ENCODE measurements around the gene ATP10A. TPM values are rescaled to one million over a fixed set of nuclear protein-coding genes. Genes with fewer than 3 reads are reported as not detected.

Gene ATP10A
- total RNA-seq, 1 donor from 2014 or later: 3.2 TPM

DNA sequence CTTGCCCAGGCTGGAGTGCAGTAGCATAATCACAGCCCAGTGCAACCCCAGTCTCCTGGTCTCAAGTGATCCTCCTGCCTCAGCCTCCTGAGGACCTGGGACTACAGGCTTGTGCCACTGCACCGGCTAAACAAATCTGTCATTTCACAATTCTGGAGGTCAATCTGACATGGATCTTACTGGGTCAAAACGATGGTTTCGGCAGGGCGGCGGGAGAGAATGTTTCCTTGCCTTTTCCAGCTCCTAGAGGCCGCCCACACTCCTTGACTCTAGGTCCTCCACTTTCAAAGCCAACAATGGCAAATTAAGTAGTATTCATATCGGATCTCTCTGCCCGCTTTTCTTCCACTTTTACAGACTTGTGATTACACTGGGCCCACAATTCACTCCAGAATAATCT lies 14.8 kb downstream of the ATP10A start:
- Histone ChIP-seq H3K4me1 (peaks cover 36% of the 10 kb centered on the region), H3K36me3 (no peaks in the 10 kb centered on the region), H3K27ac (no peak overlapping the region), H3K4me3 (no peak overlapping the region), H3K9me3 (no peaks in the 10 kb centered on the region), H3K27me3 (no peaks in the 10 kb centered on the region)
- DNase-seq (ENCODE audit: extremely low spot score in 2 of 2): no peak
- intact Hi-C loops (cut with DNase I): no loop called here
- TF ChIP-seq POLR2AphosphoS5 (IDR thresholded peaks at IDR 0.05; ENCODE audit: insufficient read depth in 1 of 2, low read depth in 1 of 2): no peak
- TF ChIP-seq, protein P1, sequence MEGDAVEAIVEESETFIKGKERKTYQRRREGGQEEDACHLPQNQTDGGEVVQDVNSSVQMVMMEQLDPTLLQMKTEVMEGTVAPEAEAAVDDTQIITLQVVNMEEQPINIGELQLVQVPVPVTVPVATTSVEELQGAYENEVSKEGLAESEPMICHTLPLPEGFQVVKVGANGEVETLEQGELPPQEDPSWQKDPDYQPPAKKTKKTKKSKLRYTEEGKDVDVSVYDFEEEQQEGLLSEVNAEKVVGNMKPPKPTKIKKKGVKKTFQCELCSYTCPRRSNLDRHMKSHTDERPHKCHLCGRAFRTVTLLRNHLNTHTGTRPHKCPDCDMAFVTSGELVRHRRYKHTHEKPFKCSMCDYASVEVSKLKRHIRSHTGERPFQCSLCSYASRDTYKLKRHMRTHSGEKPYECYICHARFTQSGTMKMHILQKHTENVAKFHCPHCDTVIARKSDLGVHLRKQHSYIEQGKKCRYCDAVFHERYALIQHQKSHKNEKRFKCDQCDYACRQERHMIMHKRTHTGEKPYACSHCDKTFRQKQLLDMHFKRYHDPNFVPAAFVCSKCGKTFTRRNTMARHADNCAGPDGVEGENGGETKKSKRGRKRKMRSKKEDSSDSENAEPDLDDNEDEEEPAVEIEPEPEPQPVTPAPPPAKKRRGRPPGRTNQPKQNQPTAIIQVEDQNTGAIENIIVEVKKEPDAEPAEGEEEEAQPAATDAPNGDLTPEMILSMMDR (IDR thresholded peaks at IDR 0.05): no peak
- TF ChIP-seq POLR2A (IDR thresholded peaks at IDR 0.05): no peak

DNA sequence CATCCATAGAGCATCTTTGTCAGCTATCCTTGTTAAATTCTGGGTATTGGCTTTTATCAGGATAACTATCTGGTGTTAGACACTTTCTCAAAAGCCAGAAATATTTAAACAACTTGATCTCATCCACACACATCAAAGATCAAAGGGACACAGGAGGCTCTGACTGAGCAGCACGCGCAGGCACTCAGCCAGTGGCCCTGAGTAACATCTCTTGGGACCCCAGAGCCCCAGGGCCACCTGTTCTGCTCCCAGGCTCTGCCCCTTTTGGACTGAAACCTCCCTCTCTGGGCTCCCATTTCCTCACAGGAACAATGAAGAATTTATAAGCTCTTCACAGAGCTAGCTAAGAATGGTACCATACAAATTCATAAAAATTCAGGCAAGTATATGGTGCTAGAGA lies 16.1 kb downstream of the ATP10A start:
- Histone ChIP-seq H3K4me1 (peaks cover 26% of the 10 kb centered on the region), H3K27me3 (no peaks in the 10 kb centered on the region), H3K9me3 (no peaks in the 10 kb centered on the region), H3K27ac (no peak overlapping the region), H3K36me3 (no peaks in the 10 kb centered on the region), H3K4me3 (no peak overlapping the region)
- DNase-seq (ENCODE audit: extremely low spot score in 2 of 2): no peak
- TF ChIP-seq, protein P1 (IDR thresholded peaks at IDR 0.05): no peak
- TF ChIP-seq POLR2AphosphoS5 (IDR thresholded peaks at IDR 0.05; ENCODE audit: insufficient read depth in 1 of 2, low read depth in 1 of 2): no peak
- no peak for TF ChIP-seq POLR2A (IDR thresholded peaks at IDR 0.05)
- intact Hi-C loops (cut with DNase I): no loop called here

DNA sequence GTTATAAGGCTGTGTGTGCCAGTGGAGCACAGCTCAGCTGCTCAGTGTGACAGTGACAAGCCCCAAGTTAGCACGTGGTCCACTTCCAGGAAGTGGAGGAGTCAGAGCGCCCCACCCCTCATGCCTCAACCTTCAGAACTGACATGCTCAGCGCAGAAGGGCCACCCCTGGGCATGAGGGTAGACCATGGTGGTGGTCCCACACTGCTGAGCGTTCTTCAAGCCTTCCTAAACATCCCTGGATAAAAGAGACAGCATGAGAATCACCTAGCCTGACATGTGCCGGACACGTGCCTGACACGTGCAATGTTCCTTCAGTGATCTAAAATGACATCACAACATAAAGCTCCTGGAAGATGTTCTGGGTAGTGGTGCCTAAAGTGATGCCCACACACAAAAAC lies 16.8 kb downstream of the ATP10A start:
- Histone ChIP-seq H3K9me3 (no peaks in the 10 kb centered on the region), H3K36me3 (no peaks in the 10 kb centered on the region), H3K27me3 (no peaks in the 10 kb centered on the region), H3K4me1 (peaks cover 26% of the 10 kb centered on the region), H3K4me3 (no peak overlapping the region), H3K27ac (no peak overlapping the region)
- DNase-seq (ENCODE audit: extremely low spot score in 2 of 2): no peak
- TF ChIP-seq, protein P1 (IDR thresholded peaks at IDR 0.05): no peak
- TF ChIP-seq POLR2A (IDR thresholded peaks at IDR 0.05): no peak
- no peak for TF ChIP-seq POLR2AphosphoS5 (IDR thresholded peaks at IDR 0.05; ENCODE audit: insufficient read depth in 1 of 2, low read depth in 1 of 2)
- intact Hi-C loops (cut with DNase I): no loop called here

DNA sequence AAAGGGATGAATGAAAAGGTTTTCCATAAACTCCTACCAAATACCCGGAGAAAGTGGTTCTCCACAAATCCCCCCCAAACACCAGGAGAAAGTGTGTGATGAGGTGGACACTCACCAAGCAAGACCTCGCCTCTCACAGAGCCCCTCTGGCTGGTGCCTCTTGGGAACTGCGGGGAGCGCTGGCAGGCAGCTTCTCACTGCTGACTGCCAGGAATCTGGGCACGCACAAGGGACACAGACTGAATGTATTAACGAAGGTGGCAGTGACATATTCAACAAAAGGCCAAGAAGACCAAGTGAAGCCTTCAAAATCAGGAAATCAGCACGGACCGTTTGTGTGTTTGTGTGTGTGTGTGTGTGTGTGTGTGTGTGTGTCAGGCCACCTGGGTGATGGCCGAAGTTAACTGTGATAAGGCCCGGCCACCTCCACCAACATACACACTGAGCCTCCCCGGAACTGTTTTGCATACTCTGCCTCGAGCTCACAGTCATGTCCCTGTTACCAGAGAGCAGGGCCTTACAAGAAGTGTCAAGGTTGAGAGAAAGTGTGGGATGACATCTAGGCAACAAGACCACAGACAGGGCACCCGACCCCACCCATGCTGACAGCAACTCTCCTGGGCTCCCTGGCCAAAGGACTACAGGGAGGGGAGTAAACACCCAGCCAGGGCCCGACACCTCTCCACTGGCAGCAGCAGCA lies 18.0 kb downstream of the ATP10A start:
- no peak for TF ChIP-seq POLR2A (IDR thresholded peaks at IDR 0.05)
- no peak for TF ChIP-seq POLR2AphosphoS5 (IDR thresholded peaks at IDR 0.05; ENCODE audit: insufficient read depth in 1 of 2, low read depth in 1 of 2)
- TF ChIP-seq, protein P1 (IDR thresholded peaks at IDR 0.05): no peak
- H3K4me3 ChIP-seq: no peak overlapping the region
- H3K27me3 ChIP-seq: no peaks in the 10 kb centered on the region
- intact Hi-C loops (cut with DNase I): no loop called here
- H3K9me3 ChIP-seq: no peaks in the 10 kb centered on the region
- no peak for DNase-seq (ENCODE audit: extremely low spot score in 2 of 2)
- peaks cover 25% of the 10 kb centered on the region for H3K4me1 ChIP-seq
- no peaks in the 10 kb centered on the region for H3K36me3 ChIP-seq
- H3K27ac ChIP-seq: no peak overlapping the region

DNA sequence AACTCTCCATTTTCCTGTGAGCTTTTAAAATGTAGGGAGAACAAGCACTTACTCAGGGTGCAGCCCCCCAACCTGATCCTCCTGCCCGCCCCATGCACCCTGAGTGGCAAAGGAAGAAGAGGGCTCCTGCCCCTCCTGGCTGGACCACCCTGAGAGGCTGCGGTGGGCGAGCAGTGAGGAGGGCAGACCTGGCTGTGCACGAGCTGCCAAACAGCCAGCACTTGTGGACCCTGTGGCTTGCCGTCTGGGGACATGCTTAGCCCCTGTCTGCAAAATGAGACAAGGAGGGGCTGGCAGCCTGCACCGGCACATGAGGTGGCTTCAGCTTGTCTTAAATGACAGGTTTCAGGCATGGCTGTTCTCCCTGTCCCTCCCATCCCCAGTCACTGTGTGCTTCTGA lies 18.6 kb downstream of the ATP10A start:
- no peaks in the 10 kb centered on the region for H3K36me3 ChIP-seq
- H3K4me3 ChIP-seq: no peak overlapping the region
- DNase-seq (ENCODE audit: extremely low spot score in 2 of 2): no peak
- H3K27me3 ChIP-seq: no peaks in the 10 kb centered on the region
- peaks cover 19% of the 10 kb centered on the region for H3K4me1 ChIP-seq
- intact Hi-C loops (cut with DNase I): no loop called here
- no peaks in the 10 kb centered on the region for H3K9me3 ChIP-seq
- no peak overlapping the region for H3K27ac ChIP-seq
- TF ChIP-seq, protein P1 (IDR thresholded peaks at IDR 0.05): no peak
- no peak for TF ChIP-seq POLR2A (IDR thresholded peaks at IDR 0.05)
- no peak for TF ChIP-seq POLR2AphosphoS5 (IDR thresholded peaks at IDR 0.05; ENCODE audit: insufficient read depth in 1 of 2, low read depth in 1 of 2)
